ENCODE results near the gene PRKAR1B.

The PRKAR1B gene

GRCh38 chr7:537911-538634 lies 189.0 kb downstream of the PRKAR1B start:
- H3K27me3 Mint-ChIP-seq, result peaks cover 29% of the 10 kb centered on the region
- H3K4me1 Mint-ChIP-seq (ENCODE audit: low read depth), result peaks cover 6% of the 10 kb centered on the region
- H3K4me3 Mint-ChIP-seq, result no peak overlapping the region
- no peak overlapping the region for H3K27ac Mint-ChIP-seq
- intact Hi-C loops (cut with micrococcal nuclease), result no loop called here
- H3K36me3 Mint-ChIP-seq (ENCODE audit: low read depth), result no peaks in the 10 kb centered on the region
- no peaks in the 10 kb centered on the region for H3K9me3 Mint-ChIP-seq

- Mint-ChIP-seq H3K9me3 (no peaks in the 10 kb centered on the region), H3K27ac (no peak overlapping the region), H3K27me3 (peaks cover 38% of the 10 kb centered on the region), H3K36me3 (ENCODE audit: low read depth) (no peaks in the 10 kb centered on the region), H3K4me3 (no peak overlapping the region), H3K4me1 (ENCODE audit: low read depth) (no peaks in the 10 kb centered on the region)
- intact Hi-C loops (cut with micrococcal nuclease), result no loop called here
Measured at GRCh38 chr7:536231-536630, 190.8 kb downstream of the PRKAR1B start.

- Mint-ChIP-seq H3K4me1 (ENCODE audit: low read depth) (no peaks in the 10 kb centered on the region), H3K4me3 (no peak overlapping the region), H3K9me3 (no peaks in the 10 kb centered on the region), H3K27me3 (peaks cover 42% of the 10 kb centered on the region), H3K36me3 (ENCODE audit: low read depth) (no peaks in the 10 kb centered on the region), H3K27ac (no peak overlapping the region)
- intact Hi-C loops (cut with micrococcal nuclease), result no loop called here
Measured at GRCh38 chr7:534959-535358, 192.1 kb downstream of the PRKAR1B start.

GRCh38 chr7:534075-534474 lies 193.0 kb downstream of the PRKAR1B start:
- Mint-ChIP-seq H3K4me1 (ENCODE audit: low read depth) (no peaks in the 10 kb centered on the region), H3K27me3 (peaks cover 48% of the 10 kb centered on the region), H3K27ac (no peak overlapping the region), H3K4me3 (no peak overlapping the region), H3K9me3 (no peaks in the 10 kb centered on the region), H3K36me3 (ENCODE audit: low read depth) (no peaks in the 10 kb centered on the region)
- intact Hi-C loops (cut with micrococcal nuclease), result no loop called here

- Mint-ChIP-seq H3K9me3 (no peaks in the 10 kb centered on the region), H3K4me3 (no peak overlapping the region), H3K4me1 (ENCODE audit: low read depth) (no peaks in the 10 kb centered on the region), H3K27me3 (peaks cover 45% of the 10 kb centered on the region), H3K36me3 (ENCODE audit: low read depth) (no peaks in the 10 kb centered on the region), H3K27ac (no peak overlapping the region)
- intact Hi-C loops (cut with micrococcal nuclease), result no loop called here
Measured at GRCh38 chr7:533266-533665, 193.8 kb downstream of the PRKAR1B start.

- H3K36me3 Mint-ChIP-seq (ENCODE audit: low read depth), result no peaks in the 10 kb centered on the region
- peaks cover 45% of the 10 kb centered on the region for H3K27me3 Mint-ChIP-seq
- no peaks in the 10 kb centered on the region for H3K9me3 Mint-ChIP-seq
- no peak overlapping the region for H3K4me3 Mint-ChIP-seq
- intact Hi-C loops (cut with micrococcal nuclease), result no loop called here
- no peak overlapping the region for H3K27ac Mint-ChIP-seq
- H3K4me1 Mint-ChIP-seq (ENCODE audit: low read depth), result no peaks in the 10 kb centered on the region
Measured at GRCh38 chr7:532379-533143, 194.5 kb downstream of the PRKAR1B start.

GRCh38 chr7:531777-532176 lies 195.3 kb downstream of the PRKAR1B start:
- no peaks in the 10 kb centered on the region for H3K9me3 Mint-ChIP-seq
- intact Hi-C loops (cut with micrococcal nuclease), result no loop called here
- H3K27ac Mint-ChIP-seq, result no peak overlapping the region
- H3K36me3 Mint-ChIP-seq (ENCODE audit: low read depth), result no peaks in the 10 kb centered on the region
- H3K27me3 Mint-ChIP-seq, result peaks cover 47% of the 10 kb centered on the region
- H3K4me3 Mint-ChIP-seq, result no peak overlapping the region
- no peaks in the 10 kb centered on the region for H3K4me1 Mint-ChIP-seq (ENCODE audit: low read depth)

- H3K4me1 Mint-ChIP-seq (ENCODE audit: low read depth), result no peaks in the 10 kb centered on the region
- intact Hi-C loops (cut with micrococcal nuclease), result no loop called here
- no peaks in the 10 kb centered on the region for H3K9me3 Mint-ChIP-seq
- H3K4me3 Mint-ChIP-seq, result no peak overlapping the region
- no peaks in the 10 kb centered on the region for H3K36me3 Mint-ChIP-seq (ENCODE audit: low read depth)
- H3K27ac Mint-ChIP-seq, result no peak overlapping the region
- peaks cover 61% of the 10 kb centered on the region for H3K27me3 Mint-ChIP-seq
Measured at GRCh38 chr7:528451-528850, 198.6 kb downstream of the PRKAR1B start.

GRCh38 chr7:527723-528122 lies 199.4 kb downstream of the PRKAR1B start:
- no peak overlapping the region for H3K27ac Mint-ChIP-seq
- no peaks in the 10 kb centered on the region for H3K4me1 Mint-ChIP-seq (ENCODE audit: low read depth)
- no peaks in the 10 kb centered on the region for H3K36me3 Mint-ChIP-seq (ENCODE audit: low read depth)
- H3K9me3 Mint-ChIP-seq, result no peaks in the 10 kb centered on the region
- intact Hi-C loops (cut with micrococcal nuclease), result no loop called here
- no peak overlapping the region for H3K4me3 Mint-ChIP-seq
- H3K27me3 Mint-ChIP-seq, result peaks cover 62% of the 10 kb centered on the region

- Mint-ChIP-seq H3K27ac (no peak overlapping the region), H3K9me3 (no peaks in the 10 kb centered on the region), H3K36me3 (ENCODE audit: low read depth) (no peaks in the 10 kb centered on the region), H3K4me1 (ENCODE audit: low read depth) (peaks cover 8% of the 10 kb centered on the region), H3K4me3 (no peak overlapping the region), H3K27me3 (peaks cover 64% of the 10 kb centered on the region)
- intact Hi-C loops (cut with micrococcal nuclease), result no loop called here
Measured at GRCh38 chr7:526460-527034, 200.5 kb downstream of the PRKAR1B start.

GRCh38 chr7:525740-526139 lies 201.3 kb downstream of the PRKAR1B start:
- no peaks in the 10 kb centered on the region for H3K36me3 Mint-ChIP-seq (ENCODE audit: low read depth)
- H3K4me3 Mint-ChIP-seq, result no peak overlapping the region
- peaks cover 70% of the 10 kb centered on the region for H3K27me3 Mint-ChIP-seq
- peaks cover 16% of the 10 kb centered on the region for H3K4me1 Mint-ChIP-seq (ENCODE audit: low read depth)
- no peak overlapping the region for H3K27ac Mint-ChIP-seq
- no peaks in the 10 kb centered on the region for H3K9me3 Mint-ChIP-seq
- intact Hi-C loops (cut with micrococcal nuclease), result no loop called here

- no peaks in the 10 kb centered on the region for H3K9me3 Mint-ChIP-seq
- intact Hi-C loops (cut with micrococcal nuclease), result no loop called here
- peaks cover 20% of the 10 kb centered on the region for H3K4me1 Mint-ChIP-seq (ENCODE audit: low read depth)
- H3K36me3 Mint-ChIP-seq (ENCODE audit: low read depth), result no peaks in the 10 kb centered on the region
- H3K27me3 Mint-ChIP-seq, result peaks cover 69% of the 10 kb centered on the region
- H3K27ac Mint-ChIP-seq, result no peak overlapping the region
- H3K4me3 Mint-ChIP-seq, result no peak overlapping the region
Measured at GRCh38 chr7:524800-525199, 202.3 kb downstream of the PRKAR1B start.

GRCh38 chr7:523347-524336 lies 203.4 kb downstream of the PRKAR1B start:
- intact Hi-C loops (cut with micrococcal nuclease), result no loop called here
- Mint-ChIP-seq H3K36me3 (ENCODE audit: low read depth) (no peaks in the 10 kb centered on the region), H3K4me1 (ENCODE audit: low read depth) (peaks cover 23% of the 10 kb centered on the region), H3K27me3 (peaks cover 69% of the 10 kb centered on the region), H3K4me3 (no peak overlapping the region), H3K27ac (no peak overlapping the region), H3K9me3 (no peaks in the 10 kb centered on the region)

Data from dendritic cell treated with granulocyte-macrophage colony-stimulating factor and Interleukin-4, amounts not matched to agents 40 ng/mL and 50 ng/mL, for 4 days (primary cell).